Loucy (cell line): ENCODE measurements around the gene NME3.

Experiments
- EZH2phosphoT487 ChIP-seq: fragments of 200-600 bp; IDR thresholded peaks from 2 replicates; pipeline ENCODE4 v1.6.1; 2018; ENCODE audit warnings: antibody characterized with exemption, mild to moderate bottlenecking, moderate library complexity, borderline replicate concordance
- TF ChIP-seq, protein P1 (sequence below): fragments of 200-600 bp; sonication (generic); conservative IDR thresholded peaks from 2 replicates; pipeline ENCODE4 v1.5.1; 2014; ENCODE audit warnings: mild to moderate bottlenecking, antibody characterized with exemption, low read length

GRCh38 chr16:1776991-1777374 lies 5.6 kb upstream of the NME3 start:
- TF ChIP-seq, protein P1, sequence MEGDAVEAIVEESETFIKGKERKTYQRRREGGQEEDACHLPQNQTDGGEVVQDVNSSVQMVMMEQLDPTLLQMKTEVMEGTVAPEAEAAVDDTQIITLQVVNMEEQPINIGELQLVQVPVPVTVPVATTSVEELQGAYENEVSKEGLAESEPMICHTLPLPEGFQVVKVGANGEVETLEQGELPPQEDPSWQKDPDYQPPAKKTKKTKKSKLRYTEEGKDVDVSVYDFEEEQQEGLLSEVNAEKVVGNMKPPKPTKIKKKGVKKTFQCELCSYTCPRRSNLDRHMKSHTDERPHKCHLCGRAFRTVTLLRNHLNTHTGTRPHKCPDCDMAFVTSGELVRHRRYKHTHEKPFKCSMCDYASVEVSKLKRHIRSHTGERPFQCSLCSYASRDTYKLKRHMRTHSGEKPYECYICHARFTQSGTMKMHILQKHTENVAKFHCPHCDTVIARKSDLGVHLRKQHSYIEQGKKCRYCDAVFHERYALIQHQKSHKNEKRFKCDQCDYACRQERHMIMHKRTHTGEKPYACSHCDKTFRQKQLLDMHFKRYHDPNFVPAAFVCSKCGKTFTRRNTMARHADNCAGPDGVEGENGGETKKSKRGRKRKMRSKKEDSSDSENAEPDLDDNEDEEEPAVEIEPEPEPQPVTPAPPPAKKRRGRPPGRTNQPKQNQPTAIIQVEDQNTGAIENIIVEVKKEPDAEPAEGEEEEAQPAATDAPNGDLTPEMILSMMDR: no peak
- TF ChIP-seq EZH2phosphoT487: no peak
